Right cardiac atrium (tissue), 5 donors: Measurements from ENCODE around the gene YPEL2. TPM values are rescaled to one million over a fixed set of nuclear protein-coding genes. Genes with fewer than 3 reads are reported as not detected.

Source experiments
- ATAC-seq, 2 donors: fragments of 200-7000 bp; cut with Tn5 transposase; one replicate each; pipeline versions ENCODE4 v1.8.0 to v1.9.1; 2020; ENCODE audit warnings: moderate library complexity in 2 of 2, mild to moderate bottlenecking in 1 of 2
- DNase-seq, 3 donors: peaks; one replicate each; pipeline ENCODE4 v3.0.0-alpha.2; 2020
- H3K27ac ChIP-seq: one replicate; pipeline ENCODE4 v1.5.1; 2013; ENCODE audit warnings: mild to moderate bottlenecking, low read length, control low read depth, moderate library complexity
- H3K27me3 ChIP-seq: one replicate; pipeline ENCODE4 v1.6.1; 2013; ENCODE audit not compliant: control insufficient read depth, insufficient read depth
- H3K4me1 ChIP-seq: one replicate; pipeline ENCODE4 v1.6.1; 2013; ENCODE audit warnings: low read length; ENCODE audit not compliant: control insufficient read depth, insufficient read depth
- H3K4me3 ChIP-seq: one replicate; pipeline ENCODE4 v1.5.1; 2013; ENCODE audit warnings: low read length, control low read depth
- H3K9me3 ChIP-seq: one replicate; pipeline ENCODE4 v1.6.1; 2013; ENCODE audit warnings: low read length; ENCODE audit not compliant: control insufficient read depth
- WGBS: extraction: QIAGEN DNeasy Blood & Tissue Kit; methylation state at CpG from one replicate; pipeline ENCODE4 v1.1.7; 2013; 5-methylcytosine and 5-hydroxymethylcytosine counted together
- intact Hi-C, 4 donors: fragments of 100-400 bp; cut with DNase I; formaldehyde crosslinking; loops; one replicate each; pipeline versions ENCODE4 v1.11.0 to v1.14.0; 2022 to 2023
- polyA plus RNA-seq: library from polyadenylated mRNA; stranded (reverse); fragments of 200-250 nt; gene quantifications from one replicate; pipeline ENCODE4 v1.2.3, GENCODE V29; 2013
- total RNA-seq, 4 donors: library from RNA; stranded (reverse); fragmentation: NEBNext Ultra II Directional; extraction: Animal tissue kit (Norgen Biotek cat#: 25700); gene quantifications; one replicate each; pipeline ENCODE4 v1.2.1, GENCODE V29; 2021
- donor health status: healthy with polysubstance abuse.
- donor health status: DM: no; HTN: yes; CAD: no.
- donor health status: DM: no; HTN: no; CAD: no.
- donor health status: DM: no; HTN: yes; CAD: no; lungs with severe emphysema.
- donor health status: DM: yes; HTN: yes; CAD: no.

YPEL2 gene
- total and polyA plus RNA-seq, 5 donors = 12.5 to 33.9 (median 23.1) TPM

DNA sequence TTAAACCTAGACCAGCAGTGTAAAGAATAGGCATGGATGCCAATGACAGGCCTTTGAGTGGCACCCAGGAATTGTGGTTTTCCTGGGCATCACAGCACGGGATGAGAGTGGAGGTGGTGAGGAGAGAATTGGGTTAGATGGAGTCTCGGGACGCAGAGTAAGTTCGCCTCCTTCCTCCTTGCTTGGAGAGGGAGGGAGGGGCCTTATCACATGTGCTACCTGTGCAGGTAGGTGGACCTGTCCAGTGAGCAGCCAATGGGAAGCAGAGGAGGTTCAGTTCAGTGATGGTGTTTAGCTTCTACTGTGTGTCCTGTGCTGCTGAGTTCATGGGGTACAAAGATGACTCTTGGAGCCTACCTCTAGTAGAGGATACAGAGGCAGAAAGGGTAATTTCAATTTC lies 14.9 kb downstream of the YPEL2 start:
- DNase-seq (no peak), ATAC-seq (no peak)
- no peak overlapping the region for H3K4me3 ChIP-seq
- H3K27ac ChIP-seq = no peak overlapping the region
- WGBS = 87% methylated on average over 4 of the region's 4 CpGs
- H3K4me1 ChIP-seq = peaks cover 21% of the 10 kb centered on the region
- intact Hi-C loops = no loop called here
- H3K27me3 ChIP-seq = no peaks in the 10 kb centered on the region
- no peaks in the 10 kb centered on the region for H3K9me3 ChIP-seq

DNA sequence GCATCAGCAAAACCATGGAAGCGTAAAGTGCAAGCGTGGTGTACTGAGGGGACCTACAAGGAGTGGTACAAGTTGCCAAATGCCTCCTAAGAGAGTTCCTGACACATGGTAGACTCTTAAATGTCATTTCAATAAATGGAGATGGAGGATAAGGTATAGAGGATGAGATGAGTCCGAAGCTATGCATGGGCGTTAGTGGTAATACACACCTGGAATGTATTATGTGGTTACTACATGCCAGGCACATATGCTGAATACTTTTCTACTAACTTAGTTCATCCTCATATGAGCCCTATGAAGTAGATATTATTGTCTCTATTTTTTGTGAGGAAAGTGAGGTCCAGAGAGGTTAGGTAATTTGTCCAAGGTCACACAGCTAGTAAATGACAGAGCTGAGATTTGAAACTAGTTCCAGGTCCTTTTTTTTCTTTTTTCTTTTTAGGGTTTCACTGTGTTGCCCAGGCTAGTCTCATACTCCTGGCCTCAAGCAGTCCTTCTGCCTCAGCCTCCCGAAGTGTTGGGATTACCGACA lies 15.5 kb downstream of the YPEL2 start:
- Histone ChIP-seq H3K4me1 (peaks cover 20% of the 10 kb centered on the region), H3K27me3 (no peaks in the 10 kb centered on the region), H3K9me3 (no peaks in the 10 kb centered on the region), H3K4me3 (no peak overlapping the region), H3K27ac (peak overlapping the region; percentile 23)
- intact Hi-C loops = no loop called here
- ATAC-seq (no peak), DNase-seq (no peak)
- WGBS = 99% methylated on average over 6 of the region's 6 CpGs

DNA sequence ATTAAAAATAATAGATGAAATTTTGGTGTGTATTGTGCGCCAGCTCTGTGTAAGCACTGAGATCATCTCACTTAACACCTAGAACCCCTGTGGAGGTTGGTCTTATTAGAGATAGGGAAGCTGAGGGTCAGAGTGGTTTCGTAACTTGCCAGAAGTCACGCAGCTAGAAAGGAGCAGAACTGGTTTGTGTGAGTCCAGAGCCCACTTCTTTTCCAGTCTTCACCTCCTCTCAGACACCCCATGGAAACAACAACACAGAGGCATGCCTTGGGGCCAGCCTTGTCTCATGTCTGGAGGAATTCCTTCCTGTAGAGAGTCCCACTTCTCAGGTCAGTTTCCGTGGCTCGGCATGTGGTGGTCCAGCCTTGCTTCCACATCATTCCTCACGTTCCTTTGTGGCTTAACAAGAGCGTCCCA lies 16.5 kb downstream of the YPEL2 start:
- Histone ChIP-seq H3K27me3 (no peaks in the 10 kb centered on the region), H3K9me3 (no peaks in the 10 kb centered on the region), H3K27ac (no peak overlapping the region), H3K4me1 (peaks cover 22% of the 10 kb centered on the region), H3K4me3 (no peak overlapping the region)
- intact Hi-C loops = no loop called here
- 67% methylated on average over 7 of the region's 7 CpGs for WGBS
- ATAC-seq (peak in 1 of 2 donors; percentile 10), DNase-seq (peak in 1 of 3 donors; percentile 47)

DNA sequence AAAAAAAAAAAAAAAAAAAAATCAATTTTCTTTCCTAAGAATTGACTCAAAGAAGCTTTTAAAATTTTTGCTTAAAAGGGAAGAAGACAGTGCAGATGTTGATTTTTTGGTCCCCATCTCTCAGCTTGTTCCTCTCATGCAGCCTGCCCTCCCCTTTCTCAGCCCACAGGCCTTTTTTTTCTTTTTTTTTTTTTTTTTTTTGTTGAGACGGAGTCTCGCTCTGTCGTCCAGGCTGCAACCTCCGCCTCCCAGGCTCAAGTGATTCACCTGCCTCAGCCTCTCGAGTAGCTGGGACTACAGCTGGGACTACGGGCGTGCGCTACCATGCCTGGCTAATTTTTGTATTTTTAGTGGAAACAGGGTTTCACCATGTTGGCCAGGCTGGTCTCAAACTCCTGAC lies 17.7 kb downstream of the YPEL2 start:
- no peaks in the 10 kb centered on the region for H3K27me3 ChIP-seq
- no peaks in the 10 kb centered on the region for H3K9me3 ChIP-seq
- H3K4me3 ChIP-seq = no peak overlapping the region
- intact Hi-C loops = no loop called here
- no peak for ATAC-seq
- WGBS = 84% methylated on average over 8 of the region's 8 CpGs
- H3K4me1 ChIP-seq = peaks cover 31% of the 10 kb centered on the region
- DNase-seq = no peak
- no peak overlapping the region for H3K27ac ChIP-seq

DNA sequence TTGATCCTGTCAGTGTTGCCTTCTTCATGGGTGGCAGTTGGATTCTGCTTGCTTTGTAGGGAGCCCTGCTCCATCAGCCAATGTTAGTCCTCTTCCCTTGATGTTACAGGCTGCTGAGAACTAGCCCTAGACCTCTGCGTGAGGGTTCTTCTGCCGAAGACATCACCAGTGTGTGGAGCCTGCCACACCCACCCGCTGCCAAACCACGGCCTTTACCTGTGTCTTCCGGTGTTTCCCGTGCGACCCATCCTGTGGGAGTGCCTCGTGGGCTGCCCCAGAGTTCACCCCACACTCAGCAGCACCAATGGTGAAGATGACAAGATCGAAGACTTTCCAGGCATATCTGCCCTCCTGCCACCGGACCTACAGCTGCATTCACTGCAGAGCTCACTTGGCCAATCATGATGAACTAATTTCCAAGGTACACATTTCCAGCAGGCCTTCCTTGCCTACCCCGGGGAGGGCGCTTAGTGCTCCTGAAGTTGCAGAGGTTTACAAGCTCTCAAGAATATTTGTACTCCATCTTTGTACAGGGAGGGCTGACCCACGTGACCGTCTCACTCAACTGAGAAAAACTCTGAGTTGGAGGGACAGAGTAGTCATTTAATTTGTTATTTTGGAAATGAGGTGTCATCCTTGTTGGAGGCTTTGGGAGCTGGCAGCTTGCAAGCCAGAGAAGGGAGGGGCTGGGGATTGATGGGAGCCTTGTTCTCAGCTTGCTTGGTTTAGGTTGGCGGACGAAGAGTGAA lies 21.8 kb downstream of the YPEL2 start:
- no peak overlapping the region for H3K4me3 ChIP-seq
- DNase-seq = peak in 1 of 3 donors; percentile 32
- no peaks in the 10 kb centered on the region for H3K27me3 ChIP-seq
- ATAC-seq = no peak
- peaks cover 28% of the 10 kb centered on the region for H3K4me1 ChIP-seq
- H3K9me3 ChIP-seq = no peaks in the 10 kb centered on the region
- 85% methylated on average over 16 of the region's 16 CpGs for WGBS
- intact Hi-C loops = no loop called here
- H3K27ac ChIP-seq = no peak overlapping the region

DNA sequence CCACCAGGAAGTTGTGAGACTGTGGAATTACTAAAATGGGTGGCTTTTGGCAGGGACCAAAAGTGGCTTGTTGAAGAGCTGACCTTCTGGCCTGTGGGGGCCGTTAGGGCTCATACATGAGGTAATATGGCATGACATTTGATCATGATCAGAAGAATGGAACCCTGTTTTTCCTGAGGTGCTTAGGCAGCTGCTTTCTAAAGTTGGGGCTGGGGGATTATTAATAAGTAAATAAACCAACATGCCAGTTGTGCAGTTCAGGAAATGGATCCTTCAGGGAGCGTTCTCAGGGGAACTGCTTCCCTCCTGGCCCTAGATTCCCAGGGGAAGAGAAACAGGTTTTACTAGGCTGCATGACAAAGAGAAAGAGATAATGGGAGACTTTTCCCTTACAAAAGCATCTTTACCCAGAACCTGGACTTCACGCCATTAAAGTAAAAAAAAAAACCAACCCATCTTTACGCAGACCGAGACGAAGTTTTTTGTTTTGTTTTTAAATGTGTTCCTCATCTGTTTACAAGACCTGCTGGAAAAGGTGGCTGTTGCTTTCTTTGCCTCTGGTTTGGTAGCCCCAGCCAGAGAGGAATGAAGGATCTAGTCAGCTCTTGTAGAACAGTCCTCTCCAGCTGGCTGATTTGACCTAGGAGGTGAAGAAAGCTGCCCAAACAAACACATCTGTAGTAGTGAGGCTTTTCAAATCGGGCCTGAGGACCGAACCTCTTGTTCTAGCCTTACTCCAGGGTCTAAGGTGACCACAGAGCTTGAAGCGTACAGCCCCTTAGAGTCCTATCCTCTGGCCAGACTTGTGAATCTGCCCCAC lies 22.7 kb downstream of the YPEL2 start:
- no peak overlapping the region for H3K4me3 ChIP-seq
- intact Hi-C loops = no loop called here
- DNase-seq = no peak
- peak overlapping the region; percentile 13 for H3K27ac ChIP-seq
- ATAC-seq = peak; percentile 14 to 26
- no peaks in the 10 kb centered on the region for H3K9me3 ChIP-seq
- 73% methylated on average over 9 of the region's 9 CpGs for WGBS
- peaks cover 30% of the 10 kb centered on the region for H3K4me1 ChIP-seq
- H3K27me3 ChIP-seq = no peaks in the 10 kb centered on the region

DNA sequence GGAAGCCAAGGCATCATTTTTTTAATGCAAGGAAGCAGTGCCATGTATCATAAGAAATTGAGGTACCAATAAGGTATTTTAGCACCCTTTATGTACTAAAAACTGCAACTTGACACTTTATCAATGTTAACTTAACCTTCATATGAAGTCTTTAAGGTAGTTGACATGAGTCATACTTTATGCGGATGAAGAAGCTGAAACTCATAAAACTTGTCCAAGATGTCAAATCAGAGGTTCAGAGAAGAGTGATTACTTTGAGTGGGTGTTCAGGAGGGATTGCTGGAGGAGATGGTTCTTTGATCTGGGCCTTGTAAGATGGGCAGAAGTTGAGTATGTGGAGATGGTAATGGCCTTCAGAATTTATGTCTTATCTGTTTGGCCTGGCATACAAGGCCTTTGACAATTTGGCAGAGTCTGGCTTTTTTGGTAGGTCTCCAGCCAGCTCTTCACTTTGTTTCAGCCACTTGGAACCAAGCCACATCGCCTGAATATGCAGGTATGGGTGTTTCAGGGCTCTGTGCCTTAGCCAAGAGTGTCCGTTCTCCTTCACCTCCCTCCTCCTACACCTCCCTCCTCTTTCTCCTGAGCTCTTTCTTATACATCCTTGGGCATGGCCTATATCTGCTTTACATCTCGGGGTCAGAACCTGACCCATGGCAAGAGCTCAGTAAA lies 23.7 kb downstream of the YPEL2 start:
- 86% methylated on average over 4 of the region's 4 CpGs for WGBS
- H3K9me3 ChIP-seq = no peaks in the 10 kb centered on the region
- peaks cover 30% of the 10 kb centered on the region for H3K4me1 ChIP-seq
- no peaks in the 10 kb centered on the region for H3K27me3 ChIP-seq
- peak overlapping the region; percentile 14 for H3K27ac ChIP-seq
- DNase-seq = no peak
- no peak overlapping the region for H3K4me3 ChIP-seq
- intact Hi-C loops = no loop called here
- ATAC-seq = no peak

DNA sequence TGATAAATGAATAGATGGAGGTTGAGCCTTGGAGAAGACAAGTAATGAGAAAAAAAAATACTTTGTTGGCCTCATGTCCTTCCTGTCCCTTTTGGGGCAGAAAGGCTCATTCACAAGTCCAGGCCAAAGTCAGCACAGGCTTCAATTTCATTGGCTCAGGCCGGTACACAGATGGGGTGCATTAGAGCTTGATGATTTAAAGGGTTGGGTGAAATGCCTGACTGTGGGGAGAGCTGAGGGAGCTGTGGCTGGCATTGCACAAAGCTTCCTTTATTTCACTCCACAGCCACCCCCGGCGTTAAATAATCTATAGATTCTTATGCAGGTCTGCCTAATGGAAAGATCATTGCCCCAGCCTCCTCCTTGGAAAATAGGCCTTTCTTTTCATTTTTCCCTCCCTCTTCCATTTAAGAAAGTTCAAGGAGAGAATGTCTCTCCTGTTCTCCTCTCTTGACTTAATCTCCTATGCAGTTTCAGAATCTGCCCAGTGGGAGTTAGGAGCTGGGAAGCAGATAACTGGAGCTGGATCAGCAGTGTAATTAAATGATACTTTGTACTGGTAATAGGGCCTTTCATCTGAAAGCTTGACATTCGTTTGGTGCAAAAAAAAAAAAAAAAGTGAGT lies 24.4 kb downstream of the YPEL2 start:
- 47% methylated on average over 4 of the region's 4 CpGs for WGBS
- H3K27me3 ChIP-seq = no peaks in the 10 kb centered on the region
- H3K27ac ChIP-seq = peak overlapping the region; percentile 14
- intact Hi-C loops = no loop called here
- H3K4me3 ChIP-seq = no peak overlapping the region
- ATAC-seq (peak; percentile 51 to 69), DNase-seq (peak in 1 of 3 donors; percentile 39)
- no peaks in the 10 kb centered on the region for H3K9me3 ChIP-seq
- peaks cover 30% of the 10 kb centered on the region for H3K4me1 ChIP-seq

DNA sequence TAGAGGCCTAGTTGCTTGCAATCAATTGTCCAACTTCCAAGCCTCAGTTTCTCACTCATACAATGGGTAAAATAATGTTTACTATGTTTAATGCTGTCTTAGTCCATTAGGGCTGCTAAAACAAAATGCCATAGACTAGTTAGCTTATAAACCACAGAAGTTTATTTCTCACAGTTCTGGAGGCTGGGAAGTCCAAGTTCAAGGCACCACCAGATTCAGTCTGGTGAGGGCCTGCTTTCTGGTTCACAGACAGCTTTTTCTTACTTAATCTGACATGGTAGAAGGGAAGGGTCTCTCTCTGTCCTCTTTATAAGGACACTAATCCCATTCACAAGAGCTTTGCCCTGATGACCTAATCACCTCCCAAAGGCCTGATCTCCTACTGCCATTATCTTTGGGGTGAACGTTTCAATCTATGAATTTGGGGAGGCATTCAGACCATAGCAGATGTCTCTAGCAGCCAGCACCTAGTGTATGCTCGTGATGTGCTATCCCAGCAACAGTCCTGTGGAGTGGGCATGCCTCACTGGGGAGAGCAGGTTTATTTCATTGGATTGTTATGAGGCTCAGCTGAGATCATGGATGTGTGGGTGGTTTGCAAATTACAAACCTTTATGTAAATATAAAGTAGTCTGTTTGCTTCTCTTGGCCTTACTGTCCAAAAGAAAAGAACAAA lies 25.2 kb downstream of the YPEL2 start:
- Histone ChIP-seq H3K27ac (no peak overlapping the region), H3K27me3 (no peaks in the 10 kb centered on the region), H3K4me1 (peaks cover 35% of the 10 kb centered on the region), H3K4me3 (no peak overlapping the region), H3K9me3 (no peaks in the 10 kb centered on the region)
- ATAC-seq (no peak), DNase-seq (no peak)
- intact Hi-C loops = no loop called here
- 63% methylated on average over 2 of the region's 2 CpGs for WGBS

DNA sequence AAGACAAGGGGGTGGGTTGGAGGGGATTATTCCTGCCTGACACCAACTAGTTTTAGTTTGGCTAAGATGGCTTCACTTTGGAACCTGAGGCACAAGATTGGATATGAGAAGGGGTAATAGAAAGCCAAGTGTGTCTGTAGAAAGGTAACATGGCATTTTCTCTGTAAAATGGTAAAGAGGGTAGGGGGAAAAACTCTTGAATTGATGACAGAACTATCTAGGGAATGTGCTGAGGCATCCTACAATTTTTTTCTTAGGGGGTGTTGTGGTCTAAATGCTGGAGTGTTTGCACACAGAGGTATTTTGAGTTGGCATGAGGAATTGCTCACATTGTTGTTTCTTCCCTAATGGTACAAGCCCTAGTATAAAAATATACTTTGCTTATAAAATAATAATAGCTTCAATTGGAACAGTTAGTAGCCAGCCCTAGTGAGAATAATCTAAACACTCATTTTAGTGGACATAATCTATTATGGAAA lies 25.8 kb downstream of the YPEL2 start:
- H3K4me1 ChIP-seq = peaks cover 36% of the 10 kb centered on the region
- H3K9me3 ChIP-seq = no peaks in the 10 kb centered on the region
- no peak overlapping the region for H3K4me3 ChIP-seq
- no peak for ATAC-seq
- DNase-seq = no peak
- intact Hi-C loops = no loop called here
- H3K27me3 ChIP-seq = no peaks in the 10 kb centered on the region
- no peak overlapping the region for H3K27ac ChIP-seq
